T-helper 2 cell (primary cell): ENCODE results near the gene DAGLA.

ENCODE experiments used
- DNase-seq, 5 experiments: peaks; one replicate each; pipeline versions ENCODE4 v3.0.0 to v3.0.0-alpha.2; 2012 to 2022

DAGLA gene

DNA sequence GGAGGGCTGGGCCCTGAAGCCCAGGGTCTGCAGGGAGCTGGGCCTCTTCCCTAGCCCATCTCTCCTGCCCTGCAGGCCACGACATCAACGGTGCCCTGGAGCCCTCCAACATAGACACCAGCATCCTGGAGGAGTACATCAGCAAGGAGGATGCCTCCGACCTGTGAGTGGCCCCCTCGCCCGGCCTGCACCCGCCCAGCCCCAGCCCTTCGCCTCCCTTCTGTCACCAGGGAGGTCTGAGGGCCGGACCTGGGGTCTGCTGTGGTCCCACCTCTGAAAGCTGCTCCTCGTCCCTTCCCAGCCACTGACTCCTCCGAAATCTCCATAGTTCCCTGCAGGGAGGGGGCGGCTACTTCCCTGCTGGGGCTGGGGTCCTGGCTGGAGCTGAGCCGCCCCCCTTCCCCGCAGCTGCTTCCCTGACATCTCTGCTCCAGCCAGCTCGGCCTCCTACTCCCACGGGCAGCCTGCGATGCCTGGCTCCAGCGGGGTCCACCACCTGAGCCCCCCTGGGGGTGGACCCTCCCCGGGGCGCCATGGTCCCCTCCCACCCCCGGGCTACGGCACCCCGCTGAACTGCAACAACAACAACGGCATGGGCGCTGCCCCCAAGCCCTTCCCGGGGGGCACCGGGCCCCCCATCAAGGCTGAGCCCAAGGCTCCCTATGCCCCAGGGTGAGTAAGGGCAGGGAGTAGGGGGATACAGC is 85.5 kb downstream of the DAGLA start:
- no peak for DNase-seq

DNA sequence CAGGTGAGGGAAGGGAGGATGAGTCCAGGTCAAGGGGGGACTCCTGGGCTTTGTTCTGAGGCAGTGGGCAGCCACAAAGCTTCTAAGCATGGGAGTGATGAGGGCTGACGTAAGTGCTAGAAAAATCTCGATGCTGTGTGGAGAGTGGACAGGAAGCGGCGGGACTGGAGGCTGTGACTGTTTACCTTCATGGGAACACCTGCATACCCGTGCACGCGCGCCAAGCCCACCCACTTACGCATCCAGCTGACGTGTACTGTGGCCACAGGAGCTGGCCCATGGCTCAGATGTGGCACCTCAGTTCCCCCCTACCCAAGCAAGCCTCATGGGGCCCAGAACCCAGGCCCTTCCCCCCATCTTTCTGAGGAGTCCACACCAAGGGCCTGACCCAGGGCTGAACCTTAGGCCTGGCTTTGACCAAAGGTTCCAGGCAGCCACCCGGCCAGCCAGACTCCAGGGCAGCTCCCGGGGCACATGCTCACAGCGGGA is 86.2 kb downstream of the DAGLA start:
- DNase-seq = no peak

DNA sequence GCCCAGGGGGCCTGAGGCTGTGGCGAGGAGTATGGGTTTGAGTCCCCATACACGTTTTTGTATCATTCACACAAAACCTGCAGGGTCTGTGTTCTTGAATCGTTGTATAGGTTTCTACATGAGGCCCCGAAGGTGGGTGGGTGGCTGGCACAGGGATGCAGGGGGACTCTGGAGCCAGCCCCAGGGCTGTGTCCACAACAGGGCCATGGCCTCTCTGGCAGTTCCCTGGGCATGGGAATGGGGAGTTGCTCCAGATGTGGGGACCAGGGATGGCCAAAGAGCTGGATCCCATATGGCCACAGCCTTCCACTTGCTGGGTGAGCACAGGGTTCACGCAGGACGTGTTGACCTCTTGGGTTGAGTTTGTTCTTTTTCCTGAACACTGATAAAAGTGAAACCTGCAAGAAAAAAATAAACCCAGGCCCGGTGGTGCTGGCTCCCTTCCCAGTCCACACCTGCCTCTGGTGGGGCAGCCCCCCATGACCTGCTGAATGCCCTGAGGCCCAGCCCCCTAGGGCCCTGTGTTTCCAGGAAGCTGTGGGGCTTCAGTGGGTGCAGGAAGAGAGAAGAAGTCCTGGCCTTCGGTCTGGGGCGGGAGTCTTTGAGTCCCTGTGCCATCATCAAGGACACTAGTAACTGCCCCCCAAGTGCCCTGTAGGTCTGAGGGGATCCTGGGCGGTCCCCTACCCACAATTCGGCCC is 88.3 kb downstream of the DAGLA start:
- no peak for DNase-seq

DNA sequence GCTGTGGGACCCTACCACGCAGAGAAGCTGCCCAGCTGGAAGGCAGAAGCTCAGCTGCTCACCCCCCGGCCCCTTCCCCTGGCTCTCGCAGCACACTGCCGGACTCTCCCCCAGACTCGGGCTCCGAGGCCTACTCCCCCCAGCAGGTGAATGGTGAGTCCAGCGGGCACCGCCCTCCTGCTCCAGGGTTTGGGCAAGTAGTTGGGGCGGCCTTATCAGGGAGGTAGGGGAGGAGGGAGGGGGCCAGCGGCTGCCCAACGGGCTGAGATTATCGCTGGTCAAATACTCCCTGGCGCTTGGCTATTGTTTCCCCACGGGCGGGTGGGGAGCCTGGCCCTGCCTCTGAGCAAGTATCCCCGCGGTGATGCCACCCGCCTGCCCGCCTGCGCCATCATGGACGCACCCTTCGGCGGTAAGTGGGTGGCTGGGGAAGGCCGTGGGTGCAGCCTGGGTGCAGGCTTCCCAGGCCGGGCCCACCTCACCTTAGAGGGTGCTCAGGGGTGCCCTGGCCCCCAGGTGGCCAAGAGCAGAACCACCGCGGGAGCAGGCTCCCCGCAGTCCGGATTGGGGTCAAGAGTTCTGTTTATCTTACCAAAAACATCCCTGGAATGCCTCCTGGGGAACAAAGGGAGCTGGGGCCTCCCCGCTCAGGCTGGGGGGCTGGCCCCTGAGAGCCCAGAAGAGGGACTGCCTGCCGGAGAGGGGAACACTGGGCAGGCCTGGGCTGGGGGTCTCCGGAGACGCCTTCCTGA is 89.2 kb downstream of the DAGLA start:
- no peak for DNase-seq

DNA sequence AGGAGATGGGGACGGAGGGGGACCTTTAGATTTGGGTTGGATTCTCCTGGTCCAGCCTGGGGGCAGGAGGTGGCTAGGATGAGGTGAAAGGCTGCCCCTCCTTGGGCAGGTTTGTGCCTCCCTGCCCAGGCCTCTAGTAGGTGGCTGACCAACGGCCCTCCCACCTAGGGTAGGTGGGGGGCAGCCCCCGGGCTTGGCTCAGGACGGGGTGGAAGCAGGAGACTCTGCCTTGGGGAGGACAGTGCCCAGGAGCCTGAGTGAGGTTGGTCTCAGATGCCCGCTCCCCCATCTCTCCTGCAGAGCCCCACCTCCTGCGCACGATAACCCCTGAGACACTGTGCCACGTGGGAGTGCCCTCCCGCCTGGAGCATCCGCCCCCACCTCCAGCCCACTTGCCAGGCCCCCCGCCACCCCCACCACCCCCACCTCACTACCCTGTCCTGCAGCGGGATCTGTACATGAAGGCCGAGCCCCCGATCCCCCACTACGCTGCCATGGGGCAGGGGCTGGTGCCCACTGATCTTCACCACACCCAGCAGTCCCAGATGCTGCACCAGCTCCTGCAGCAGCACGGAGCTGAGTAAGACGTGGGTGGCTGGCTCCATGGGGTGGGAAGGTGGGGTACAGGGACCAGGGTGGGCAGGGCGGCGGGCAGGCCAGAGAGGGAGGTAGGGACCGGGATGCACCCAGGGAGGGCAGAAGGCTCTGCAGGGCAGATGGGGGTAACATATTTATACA is 89.9 kb downstream of the DAGLA start:
- no peak for DNase-seq

DNA sequence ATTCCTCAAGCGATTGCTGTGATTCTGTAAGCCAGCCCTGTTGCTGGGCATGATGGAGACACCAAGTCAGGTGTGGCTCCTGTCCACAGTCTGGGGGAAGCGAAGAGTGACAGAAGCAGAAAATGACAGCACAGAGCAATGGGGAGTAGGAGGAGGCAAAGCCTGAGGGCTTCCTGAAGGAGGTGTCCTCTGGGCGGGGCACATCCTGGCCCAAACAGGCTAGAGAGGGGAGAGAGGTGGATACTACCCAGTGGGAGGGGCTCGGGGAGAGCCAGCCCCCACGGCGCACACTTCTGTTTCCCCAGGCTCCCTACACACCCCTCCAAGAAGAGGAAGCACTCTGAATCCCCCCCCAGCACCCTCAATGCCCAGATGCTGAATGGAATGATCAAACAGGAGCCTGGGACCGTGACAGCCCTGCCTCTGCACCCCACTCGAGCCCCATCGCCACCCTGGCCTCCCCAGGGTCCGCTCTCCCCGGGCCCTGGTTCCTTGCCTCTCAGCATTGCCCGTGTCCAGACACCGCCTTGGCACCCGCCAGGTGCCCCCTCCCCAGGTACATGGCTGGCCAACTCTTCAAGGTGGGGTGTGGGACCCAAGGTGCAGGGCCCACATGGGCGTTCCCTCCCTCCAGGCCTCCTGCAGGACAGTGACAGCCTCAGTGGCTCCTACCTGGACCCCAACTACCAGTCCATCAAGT is 91.2 kb downstream of the DAGLA start:
- no peak for DNase-seq

DNA sequence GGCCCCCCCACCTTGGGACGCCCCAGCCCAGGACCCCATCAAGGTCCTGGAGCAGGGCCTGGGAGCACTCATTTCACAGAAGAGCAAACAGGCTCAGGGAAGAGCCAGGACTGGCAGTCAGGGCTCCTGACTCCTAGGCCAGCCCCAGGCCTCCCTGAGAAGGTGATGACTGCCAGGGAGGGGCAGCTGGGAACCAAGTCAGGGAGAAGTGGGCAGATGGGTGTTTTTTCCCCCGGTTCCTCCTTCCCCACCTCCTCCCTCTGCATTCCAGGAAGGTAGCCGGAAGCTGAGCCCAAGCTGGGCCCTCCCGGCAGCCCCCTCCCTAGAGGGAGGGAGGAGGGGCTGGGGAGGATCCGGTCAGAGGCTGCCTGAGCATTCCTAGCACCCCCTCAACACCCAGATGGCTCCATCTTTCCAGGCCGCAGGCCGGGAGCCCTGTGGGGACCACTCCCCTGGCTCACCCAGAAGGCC is 91.8 kb downstream of the DAGLA start:
- DNase-seq = no peak

DNA sequence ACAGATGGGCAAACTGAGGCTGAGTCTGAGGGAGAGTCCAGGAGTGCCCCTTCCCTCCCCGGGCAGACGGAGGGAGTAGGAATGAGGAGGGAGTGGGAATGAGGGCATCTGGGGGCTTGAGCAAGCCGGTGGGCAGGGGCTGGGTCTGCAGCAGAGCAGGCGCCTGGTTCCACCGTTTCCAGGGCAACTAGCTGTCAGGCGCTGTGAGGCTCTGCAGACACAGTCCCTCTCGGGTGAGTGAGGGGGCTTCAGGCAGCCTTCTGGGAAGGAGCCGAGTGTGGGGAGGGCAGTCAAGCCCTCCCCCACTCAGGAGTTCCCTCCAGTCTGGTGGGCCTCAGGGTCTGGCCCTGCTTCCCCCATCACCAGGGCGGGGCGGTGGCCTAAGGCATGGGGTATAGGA is 93.2 kb downstream of the DAGLA start:
- DNase-seq = no peak

DNA sequence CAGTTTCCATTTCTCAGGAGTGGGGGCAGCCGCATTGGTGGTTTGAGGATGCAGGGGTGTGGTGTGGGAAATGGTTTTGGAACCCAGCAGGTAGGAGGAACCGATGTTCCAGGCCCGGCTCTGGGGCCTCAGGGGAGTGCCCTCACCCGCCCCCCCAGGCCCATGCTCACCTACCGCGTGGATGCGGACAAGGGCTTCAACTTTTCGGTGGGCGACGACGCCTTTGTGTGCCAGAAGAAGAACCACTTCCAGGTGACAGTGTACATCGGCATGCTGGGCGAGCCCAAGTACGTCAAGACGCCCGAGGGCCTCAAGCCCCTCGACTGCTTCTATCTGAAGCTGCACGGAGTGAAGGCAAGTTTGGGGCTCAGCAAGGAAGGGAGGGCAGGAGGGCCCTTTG is 93.6 kb downstream of the DAGLA start:
- no peak for DNase-seq

DNA sequence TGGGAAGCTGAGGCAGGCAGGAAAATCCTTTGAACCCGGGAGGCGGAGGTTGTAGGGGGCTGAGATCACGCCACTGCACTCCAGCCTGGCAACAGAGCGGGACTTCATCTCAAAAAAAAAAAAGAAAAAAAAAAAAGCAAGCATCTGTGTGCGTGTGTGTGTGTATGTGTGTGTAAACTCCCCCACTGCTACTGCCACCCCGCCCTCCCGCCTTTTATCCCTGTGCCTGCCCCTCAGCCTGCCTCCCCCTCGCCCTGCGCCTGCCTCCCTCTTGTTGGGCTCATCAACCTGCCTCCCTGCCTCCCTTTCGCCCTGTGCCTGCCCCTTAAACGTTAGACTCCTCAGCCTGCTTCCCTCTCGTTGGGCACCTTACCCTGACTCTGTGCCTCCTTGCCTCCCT is 94.2 kb downstream of the DAGLA start:
- DNase-seq = no peak

DNA sequence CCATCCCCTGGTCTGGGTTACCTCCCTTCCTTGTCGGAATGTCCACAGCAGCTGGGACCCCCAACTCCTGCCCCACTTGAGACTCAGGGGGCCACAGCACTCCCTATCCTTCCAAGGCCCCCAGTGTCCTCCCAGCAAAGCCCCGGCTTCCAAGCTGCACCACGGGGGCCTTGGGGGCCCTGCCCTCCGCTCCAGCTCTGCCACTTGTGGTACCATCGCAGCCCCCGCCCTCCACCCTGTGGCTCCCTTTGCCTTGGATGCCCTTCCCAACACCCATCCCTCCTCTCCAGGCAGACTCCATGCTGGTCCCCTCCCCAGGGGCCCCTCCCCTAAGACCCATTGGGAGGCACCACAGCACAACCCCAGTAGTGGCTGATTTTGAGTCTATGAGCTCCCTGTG is 94.9 kb downstream of the DAGLA start:
- no peak for DNase-seq

DNA sequence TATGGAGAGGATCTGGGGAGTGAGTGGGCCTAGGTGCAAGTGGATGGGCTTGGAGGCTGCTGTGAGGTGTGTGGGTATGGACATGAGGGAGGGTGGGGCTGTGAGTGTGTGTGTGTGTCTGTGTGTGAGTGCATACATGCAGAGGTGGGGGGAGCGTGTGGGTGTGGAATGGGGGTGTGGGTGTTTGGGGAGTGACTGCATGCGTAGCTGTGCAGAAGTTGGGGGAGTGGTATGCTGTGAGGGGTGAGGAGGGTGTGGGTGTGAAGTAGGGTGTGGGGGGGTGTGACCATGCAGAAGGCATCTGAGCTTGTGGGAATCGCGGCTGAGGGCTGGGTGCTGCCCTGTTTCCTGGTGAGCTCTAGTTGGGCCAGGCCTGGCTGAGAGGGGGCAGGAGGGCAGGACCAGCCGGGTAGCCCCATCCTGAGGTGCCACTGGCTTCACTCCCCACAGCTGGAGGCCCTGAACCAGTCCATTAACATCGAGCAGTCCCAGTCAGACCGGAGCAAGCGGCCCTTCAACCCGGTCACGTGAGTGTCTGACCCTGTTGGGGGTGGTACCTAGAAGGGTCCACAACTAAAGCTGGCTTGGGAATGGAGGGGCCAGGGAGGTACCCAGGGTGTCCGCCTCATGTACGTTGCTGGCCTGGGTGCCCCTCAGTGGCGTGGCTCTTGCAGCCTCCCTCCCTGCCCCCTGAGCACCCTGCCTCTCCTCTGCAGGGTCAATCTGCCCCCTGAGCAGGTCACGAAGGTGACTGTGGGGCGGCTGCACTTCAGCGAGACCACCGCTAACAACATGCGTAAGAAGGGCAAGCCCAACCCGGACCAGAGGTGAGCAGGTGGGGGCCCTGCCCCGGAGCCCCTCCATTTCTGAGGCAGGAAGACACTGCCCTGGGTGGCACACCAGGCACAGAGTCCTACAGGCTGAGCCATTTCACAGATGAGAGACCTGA is 95.7 kb downstream of the DAGLA start:
- DNase-seq = peak in 2 of 5 experiments; percentile 17 to 20

DNA sequence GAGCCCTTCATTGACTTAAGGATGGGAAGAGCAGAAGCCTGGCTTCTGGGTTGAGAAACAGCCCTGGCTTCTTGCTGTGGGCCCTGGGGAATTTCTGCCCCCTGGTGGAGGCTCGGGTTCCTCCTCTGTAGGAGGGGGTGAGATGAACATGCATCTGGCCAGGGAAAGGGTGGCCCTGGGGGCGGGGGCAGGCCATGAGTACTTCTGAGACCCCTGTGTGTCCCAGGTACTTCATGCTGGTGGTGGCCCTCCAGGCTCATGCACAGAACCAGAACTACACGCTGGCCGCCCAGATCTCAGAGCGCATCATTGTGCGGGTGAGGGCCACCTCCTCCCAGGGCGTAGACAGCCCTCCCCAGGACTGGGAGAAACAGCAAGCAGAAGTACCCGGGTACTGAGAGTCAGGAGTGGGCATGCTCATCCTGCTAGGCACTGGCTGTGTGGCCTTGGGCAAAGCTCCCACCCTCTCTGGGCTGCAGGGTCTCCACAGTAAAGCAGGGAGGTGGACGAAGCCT is 96.4 kb downstream of the DAGLA start:
- peak in 4 of 5 experiments; percentile 16 to 70 (median 33) for DNase-seq

DNA sequence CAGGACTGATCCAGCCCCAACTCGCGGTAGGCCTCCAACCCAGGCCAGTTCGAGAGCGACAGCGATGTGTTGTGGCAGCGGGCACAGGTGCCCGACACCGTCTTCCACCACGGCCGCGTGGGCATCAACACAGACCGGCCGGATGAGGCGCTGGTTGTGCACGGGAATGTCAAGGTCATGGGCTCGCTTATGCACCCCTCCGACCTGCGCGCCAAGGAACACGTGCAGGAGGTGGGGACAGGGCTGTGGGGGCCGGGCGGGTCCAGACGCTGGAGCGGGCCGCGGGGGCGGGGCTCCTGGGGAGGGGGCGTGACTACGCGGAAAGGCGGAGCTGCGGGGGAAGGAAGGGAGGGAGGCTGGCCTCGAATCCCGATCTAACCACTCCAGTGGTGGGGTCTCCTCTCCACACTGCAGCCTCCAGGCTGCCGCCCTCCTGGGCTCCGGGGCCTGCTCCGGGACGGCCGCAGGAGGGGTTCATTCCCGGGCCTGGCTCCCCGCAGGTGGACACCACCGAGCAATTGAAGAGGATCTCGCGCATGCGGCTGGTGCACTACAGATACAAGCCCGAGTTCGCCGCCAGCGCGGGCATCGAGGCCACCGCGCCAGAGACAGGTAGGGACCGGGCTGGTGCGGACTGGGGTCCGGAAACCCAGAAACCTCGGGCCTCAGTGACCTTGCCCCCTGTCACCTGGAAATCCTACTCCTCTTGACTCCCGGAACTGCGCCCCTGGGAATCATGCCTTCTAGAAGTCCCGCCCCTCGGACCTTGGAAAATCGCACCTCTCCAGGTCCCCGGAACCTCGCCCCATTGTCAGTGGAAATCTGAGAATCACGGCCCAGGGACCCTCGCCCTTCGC is 97.3 kb downstream of the DAGLA start:
- DNase-seq = peak; percentile 42 to 61 (median 50)

DNA sequence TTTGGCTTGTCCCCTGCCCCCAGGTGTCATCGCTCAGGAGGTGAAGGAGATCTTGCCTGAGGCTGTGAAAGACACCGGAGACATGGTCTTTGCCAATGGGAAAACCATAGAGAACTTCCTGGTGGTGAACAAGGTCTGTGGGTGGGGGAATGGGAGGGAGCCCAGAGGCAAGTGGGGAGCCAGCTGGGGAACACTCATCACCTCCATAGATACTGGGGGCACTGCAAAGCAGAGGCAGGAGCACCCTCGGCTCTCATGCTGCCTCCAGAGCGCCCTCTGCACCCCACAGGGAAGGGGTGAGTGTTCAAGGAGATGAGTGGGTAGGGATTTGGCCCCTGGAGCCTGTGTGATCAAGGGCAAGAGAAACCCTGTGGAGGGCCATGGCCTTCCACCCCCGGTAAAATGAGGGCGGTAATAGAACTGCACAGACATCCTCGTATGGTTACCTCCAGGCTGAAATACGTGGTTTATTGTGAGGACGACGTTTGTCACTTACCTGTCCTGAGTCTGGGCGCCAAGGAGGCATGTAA is 98.2 kb downstream of the DAGLA start:
- no peak for DNase-seq

DNA sequence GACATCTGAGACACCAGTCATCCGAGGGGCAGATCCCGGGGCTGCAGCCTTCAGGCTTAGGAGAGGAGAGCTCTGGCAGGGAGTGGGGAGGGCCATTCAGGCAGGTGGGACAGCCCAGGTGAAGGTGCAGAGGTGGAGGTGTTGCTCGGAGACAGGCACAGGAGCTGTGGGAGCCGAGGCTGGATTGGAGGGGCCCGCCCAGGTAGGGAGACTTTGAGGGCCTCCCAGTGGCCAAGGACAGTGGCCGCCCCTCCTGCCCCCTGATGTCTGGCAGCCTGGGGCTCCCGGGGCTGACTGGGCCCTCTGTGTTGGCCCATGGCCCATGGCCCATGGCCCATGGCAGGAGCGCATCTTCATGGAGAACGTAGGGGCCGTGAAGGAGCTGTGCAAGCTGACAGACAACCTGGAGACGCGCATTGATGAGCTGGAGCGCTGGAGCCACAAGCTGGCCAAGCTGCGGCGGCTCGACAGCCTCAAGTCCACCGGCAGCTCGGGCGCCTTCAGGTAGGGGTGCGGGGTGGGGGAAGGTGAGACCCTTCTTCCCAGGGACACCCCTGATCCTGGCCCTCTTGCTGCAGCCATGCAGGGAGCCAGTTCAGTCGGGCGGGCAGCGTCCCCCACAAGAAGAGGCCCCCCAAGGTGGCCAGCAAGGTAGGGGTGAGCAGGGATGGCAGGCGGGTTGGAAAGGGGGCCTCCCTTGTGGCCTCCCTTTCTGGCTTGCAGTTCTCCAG is 98.9 kb downstream of the DAGLA start:
- no peak for DNase-seq

DNA sequence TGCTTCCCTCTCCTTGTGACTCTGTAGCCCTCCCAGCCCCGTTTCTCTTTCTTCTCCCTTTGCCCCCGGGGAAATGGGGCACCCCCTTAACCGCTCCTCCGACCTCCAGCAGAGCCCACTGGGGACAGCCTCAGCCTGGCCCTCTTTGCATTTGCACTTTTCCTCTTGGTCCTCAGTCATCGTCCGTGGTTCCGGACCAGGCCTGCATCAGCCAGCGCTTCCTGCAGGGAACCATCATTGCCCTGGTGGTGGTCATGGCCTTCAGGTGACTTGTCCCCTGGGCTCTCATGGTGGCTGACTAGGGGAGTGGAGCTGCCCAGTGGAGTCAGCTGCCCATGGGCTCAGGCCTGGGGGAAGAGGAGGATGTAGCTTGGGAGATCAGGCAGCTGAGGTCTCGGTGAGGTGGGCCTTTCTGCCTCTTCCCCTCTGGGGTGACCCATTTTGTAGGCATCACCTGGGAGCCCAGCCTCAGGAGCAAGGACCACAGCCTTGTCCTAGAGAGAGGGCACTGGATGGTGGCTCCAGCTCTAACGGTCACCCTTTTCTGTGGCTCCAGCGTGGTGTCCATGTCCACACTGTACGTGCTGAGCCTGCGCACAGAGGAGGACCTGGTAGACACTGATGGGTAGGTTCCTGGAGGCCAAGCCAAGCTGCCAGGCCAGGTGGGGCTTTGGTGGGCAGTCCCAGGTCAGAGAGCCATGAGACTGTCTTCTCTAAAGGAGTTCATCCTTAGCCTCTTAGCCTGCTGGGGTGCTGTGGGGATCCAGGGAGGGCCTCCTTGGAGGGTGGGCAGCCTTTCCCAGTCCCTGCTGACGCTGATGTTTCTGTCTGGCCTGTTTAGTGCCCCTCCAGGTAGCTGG is 99.7 kb downstream of the DAGLA start:
- no peak for DNase-seq
